CD4-positive, alpha-beta T cell (primary cell): Measurements from ENCODE around the gene KDM4D. TPM values are rescaled to one million over a fixed set of nuclear protein-coding genes. Genes with fewer than 3 reads are reported as not detected.
A peak's percentile ranks its signal among the peaks of the same experiment; 100 is the strongest.
"Not testable (repeated sequence)": the region's sequence is repeated elsewhere in the genome, so short reads cannot be mapped to it uniquely, and the experiment has no call there.

Experiments used
- ATAC-seq: fragments of 200-7000 bp; cut with Tn5 transposase; one replicate; pipeline ENCODE4 v1.10.0; 2022; ENCODE audit warnings: mild to moderate bottlenecking; ENCODE audit not compliant: poor library complexity
- CTCF ChIA-PET: fragments of 350-600 bp; sonication (Branson Sonifier 250); formaldehyde crosslinking; loops from one replicate; lab custom pipeline; 2021; ENCODE audit warnings: antibody characterized with exemption, inconsistent platforms; lab: Charles Lee
- POLR2A ChIA-PET: fragments of 350-600 bp; sonication (Branson Sonifier 250); formaldehyde crosslinking; loops from one replicate; lab custom pipeline; 2021; ENCODE audit warnings: antibody characterized with exemption, inconsistent platforms; lab: Charles Lee
- DNase-seq, 14 experiments: peaks; one replicate each; pipeline ENCODE4 v3.0.0-alpha.2; 2013 to 2020; ENCODE audit warnings: mixed read lengths in 2 of 14
- H3K27ac ChIP-seq, 2 donors: one replicate each; pipeline versions ENCODE4 v1.5.1 to v1.7.0; 2013; ENCODE audit warnings: low read length in 2 of 2, low read depth in 1 of 2, mild to moderate bottlenecking in 1 of 2
- H3K27me3 ChIP-seq, 2 experiments: 1 replicate in 1 of 2; 2 replicates in 1 of 2; pipeline versions ENCODE4 v1.6.1 to v1.7.0; 2013; ENCODE audit warnings: low read length in 2 of 2, control low read depth in 1 of 2, mild to moderate bottlenecking in 1 of 2, moderate library complexity in 1 of 2; ENCODE audit not compliant: insufficient read depth in 2 of 2, control insufficient read depth in 1 of 2
- H3K36me3 ChIP-seq: one replicate; pipeline ENCODE4 v1.6.1; 2013; ENCODE audit warnings: low read length, control low read depth; ENCODE audit not compliant: insufficient read depth
- H3K4me1 ChIP-seq: one replicate; pipeline ENCODE4 v1.6.1; 2013; ENCODE audit warnings: low read length, control low read depth; ENCODE audit not compliant: insufficient read depth
- H3K4me3 ChIP-seq: one replicate; pipeline ENCODE4 v1.5.1; 2013; ENCODE audit warnings: mild to moderate bottlenecking, low read length, moderate library complexity
- H3K9me3 ChIP-seq, 2 experiments: 1 replicate in 1 of 2; 2 replicates in 1 of 2; pipeline versions ENCODE4 v1.6.1 to v1.7.0; 2013; ENCODE audit warnings: low read length in 2 of 2, mild to moderate bottlenecking in 2 of 2, control low read depth in 1 of 2, moderate library complexity in 1 of 2; ENCODE audit not compliant: control insufficient read depth in 1 of 2, insufficient read depth in 1 of 2
- H3K27ac Mint-ChIP-seq: one replicate; pipeline ENCODE4 v1.8.0; 2020; ENCODE audit warnings: mixed read lengths
- H3K27me3 Mint-ChIP-seq: one replicate; pipeline ENCODE4 v1.8.0; 2021; ENCODE audit warnings: mixed read lengths
- H3K36me3 Mint-ChIP-seq: one replicate; pipeline ENCODE4 v1.8.0; 2021; ENCODE audit warnings: low read depth, mixed read lengths
- H3K4me1 Mint-ChIP-seq: one replicate; pipeline ENCODE4 v1.8.0; 2021; ENCODE audit warnings: low read depth, mixed read lengths
- H3K4me3 Mint-ChIP-seq: one replicate; pipeline ENCODE4 v1.8.0; 2020; ENCODE audit warnings: mild to moderate bottlenecking, mixed read lengths
- H3K9me3 Mint-ChIP-seq: one replicate; pipeline ENCODE4 v1.8.0; 2020; ENCODE audit warnings: mixed read lengths
- CTCF ChIP-seq: fragments of 200-600 bp; IDR thresholded peaks from one replicate; pipeline ENCODE4 v1.8.0; 2022; ENCODE audit warnings: antibody characterized with exemption, mild to moderate bottlenecking
- intact Hi-C, 2 experiments: fragments of 100-400 bp; cut with DNase I in 1 of 2; cut with micrococcal nuclease in 1 of 2; formaldehyde crosslinking; loops; one replicate each; pipeline versions ENCODE4 v1.15.1 to v1.9.0; 2023 to 2025; cut with DNase I, micrococcal nuclease
- total RNA-seq, 174 experiments: library from RNA in 2 of 174; stranded (reverse) in 2 of 174; gene quantifications; one replicate each; pipeline ENCODE4 v1.2.3 and lab custom pipeline; 2021 to 2026

KDM4D gene
- total RNA-seq, 2 experiments from 2014 or later = 0.16 to 0.22 TPM

DNA sequence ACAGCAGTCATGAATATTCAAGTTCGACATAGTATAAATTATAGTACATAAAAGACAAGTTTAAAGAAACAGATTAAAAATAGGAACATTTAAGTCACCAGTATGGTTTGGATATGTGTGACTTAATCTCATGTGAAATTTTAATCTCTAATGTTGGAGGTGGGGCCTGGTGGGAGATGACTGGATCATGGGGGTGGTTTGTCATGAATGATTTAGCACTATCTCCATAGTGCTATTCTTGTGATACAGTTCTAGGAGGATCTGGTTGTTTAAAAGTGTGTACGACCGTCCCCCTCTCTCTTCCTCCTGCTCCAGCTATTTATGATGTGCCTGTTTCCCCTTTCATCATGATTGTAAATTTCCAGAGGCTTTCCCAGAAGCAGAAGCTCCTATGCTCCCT, 54.8 kb downstream of the KDM4D start:
- H3K27me3 ChIP-seq = no peaks in the 10 kb centered on the region
- DNase-seq (no peak), ATAC-seq (no peak)
- H3K27ac ChIP-seq = no peak overlapping the region
- no peaks in the 10 kb centered on the region for H3K36me3 ChIP-seq
- intact Hi-C loops = no loop called here
- no peaks in the 10 kb centered on the region for H3K4me1 ChIP-seq
- no peaks in the 10 kb centered on the region for H3K9me3 ChIP-seq
- TF ChIP-seq CTCF = no peak
- Mint-ChIP-seq H3K27ac (no peak overlapping the region), H3K36me3 (no peaks in the 10 kb centered on the region), H3K4me3 (no peak overlapping the region), H3K4me1 (no peaks in the 10 kb centered on the region), H3K27me3 (peaks cover 2% of the 10 kb centered on the region), H3K9me3 (no peaks in the 10 kb centered on the region)
- POLR2A ChIA-PET = no interaction called here
- CTCF ChIA-PET = no interaction called here
- H3K4me3 ChIP-seq = no peak overlapping the region

GRCh38 chr11:95033051-95033450, 59.5 kb downstream of the KDM4D start:
- DNase-seq = no peak
- ChIA-PET POLR2A (no interaction called here), CTCF (no interaction called here)
- no peaks in the 10 kb centered on the region for H3K9me3 Mint-ChIP-seq
- no peak overlapping the region for H3K4me3 Mint-ChIP-seq
- Histone ChIP-seq H3K9me3 (no peaks in the 10 kb centered on the region), H3K4me3 (no peak overlapping the region), H3K4me1 (no peaks in the 10 kb centered on the region), H3K27ac (no peak overlapping the region), H3K27me3 (peaks cover 0 to 7% of the 10 kb centered on the region in 2 experiments), H3K36me3 (no peaks in the 10 kb centered on the region)
- H3K36me3 Mint-ChIP-seq = no peaks in the 10 kb centered on the region
- H3K27ac Mint-ChIP-seq = no peak overlapping the region
- TF ChIP-seq CTCF = no peak
- intact Hi-C loops = no loop called here
- peaks cover 14% of the 10 kb centered on the region for H3K27me3 Mint-ChIP-seq
- no peak for ATAC-seq
- H3K4me1 Mint-ChIP-seq = no peaks in the 10 kb centered on the region

GRCh38 chr11:95035316-95035715, 61.8 kb downstream of the KDM4D start:
- intact Hi-C loops = no loop called here
- H3K4me3 ChIP-seq = no peak overlapping the region
- ChIA-PET POLR2A (no interaction called here), CTCF (no interaction called here)
- no peak for TF ChIP-seq CTCF
- no peaks in the 10 kb centered on the region for H3K4me1 Mint-ChIP-seq
- H3K27me3 ChIP-seq = peaks cover 0 to 7% of the 10 kb centered on the region in 2 experiments
- no peak overlapping the region for H3K4me3 Mint-ChIP-seq
- H3K36me3 ChIP-seq = no peaks in the 10 kb centered on the region
- H3K4me1 ChIP-seq = no peaks in the 10 kb centered on the region
- no peaks in the 10 kb centered on the region for H3K36me3 Mint-ChIP-seq
- H3K27ac Mint-ChIP-seq = no peak overlapping the region
- DNase-seq (no peak), ATAC-seq (no peak)
- no peak overlapping the region for H3K27ac ChIP-seq
- no peaks in the 10 kb centered on the region for H3K9me3 ChIP-seq
- H3K9me3 Mint-ChIP-seq = no peaks in the 10 kb centered on the region
- peaks cover 29% of the 10 kb centered on the region for H3K27me3 Mint-ChIP-seq

GRCh38 chr11:95037356-95038035, 64.0 kb downstream of the KDM4D start:
- H3K9me3 ChIP-seq, H3K4me3 Mint-ChIP-seq, H3K27ac ChIP-seq, H3K27me3 ChIP-seq, intact Hi-C loops, H3K4me1 ChIP-seq, H3K36me3 Mint-ChIP-seq, H3K27ac Mint-ChIP-seq, H3K9me3 Mint-ChIP-seq, H3K36me3 ChIP-seq, H3K4me1 Mint-ChIP-seq: not testable (repeated sequence)
- H3K4me3 ChIP-seq = peak overlapping the region; percentile 44
- ATAC-seq (peak; percentile 26), DNase-seq (peak in 5 of 14 experiments; percentile 11 to 39 (median 25))
- peaks cover 44% of the 10 kb centered on the region for H3K27me3 Mint-ChIP-seq
- POLR2A ChIA-PET = interaction anchor here (1.2 kb wide), 1 partner anchor 29 kb away, joined by 3 read pairs; the partner anchor contains the start of gene SRSF8
- CTCF ChIA-PET = interaction anchor here (1.6 kb wide), 1 partner anchor 29 kb away, joined by 3 read pairs; the partner anchor contains the start of gene SRSF8
